ENCODE measurements around the gene REPS1. TPM values are rescaled to one million over a fixed set of nuclear protein-coding genes. Genes with fewer than 3 reads are reported as not detected.

The REPS1 gene, protein sequence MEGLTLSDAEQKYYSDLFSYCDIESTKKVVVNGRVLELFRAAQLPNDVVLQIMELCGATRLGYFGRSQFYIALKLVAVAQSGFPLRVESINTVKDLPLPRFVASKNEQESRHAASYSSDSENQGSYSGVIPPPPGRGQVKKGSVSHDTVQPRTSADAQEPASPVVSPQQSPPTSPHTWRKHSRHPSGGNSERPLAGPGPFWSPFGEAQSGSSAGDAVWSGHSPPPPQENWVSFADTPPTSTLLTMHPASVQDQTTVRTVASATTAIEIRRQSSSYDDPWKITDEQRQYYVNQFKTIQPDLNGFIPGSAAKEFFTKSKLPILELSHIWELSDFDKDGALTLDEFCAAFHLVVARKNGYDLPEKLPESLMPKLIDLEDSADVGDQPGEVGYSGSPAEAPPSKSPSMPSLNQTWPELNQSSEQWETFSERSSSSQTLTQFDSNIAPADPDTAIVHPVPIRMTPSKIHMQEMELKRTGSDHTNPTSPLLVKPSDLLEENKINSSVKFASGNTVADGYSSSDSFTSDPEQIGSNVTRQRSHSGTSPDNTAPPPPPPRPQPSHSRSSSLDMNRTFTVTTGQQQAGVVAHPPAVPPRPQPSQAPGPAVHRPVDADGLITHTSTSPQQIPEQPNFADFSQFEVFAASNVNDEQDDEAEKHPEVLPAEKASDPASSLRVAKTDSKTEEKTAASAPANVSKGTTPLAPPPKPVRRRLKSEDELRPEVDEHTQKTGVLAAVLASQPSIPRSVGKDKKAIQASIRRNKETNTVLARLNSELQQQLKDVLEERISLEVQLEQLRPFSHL
- 10 to 100 TPM; 21.1 to 29.9 (median 26.2) TPM for total RNA-seq (2021; fragmentation: NEBNext Ultra II Directional; extraction: Animal tissue kit (Norgen Biotek cat#: 25700))
- long read RNA-seq, full-length matches to known transcripts, result 2 of 6 reads
- long read RNA-seq, partial matches to known transcripts, result 2 of 6 reads
- long read RNA-seq, other reads (novel, unspliced or antisense), result 2 of 6 reads

DNA sequence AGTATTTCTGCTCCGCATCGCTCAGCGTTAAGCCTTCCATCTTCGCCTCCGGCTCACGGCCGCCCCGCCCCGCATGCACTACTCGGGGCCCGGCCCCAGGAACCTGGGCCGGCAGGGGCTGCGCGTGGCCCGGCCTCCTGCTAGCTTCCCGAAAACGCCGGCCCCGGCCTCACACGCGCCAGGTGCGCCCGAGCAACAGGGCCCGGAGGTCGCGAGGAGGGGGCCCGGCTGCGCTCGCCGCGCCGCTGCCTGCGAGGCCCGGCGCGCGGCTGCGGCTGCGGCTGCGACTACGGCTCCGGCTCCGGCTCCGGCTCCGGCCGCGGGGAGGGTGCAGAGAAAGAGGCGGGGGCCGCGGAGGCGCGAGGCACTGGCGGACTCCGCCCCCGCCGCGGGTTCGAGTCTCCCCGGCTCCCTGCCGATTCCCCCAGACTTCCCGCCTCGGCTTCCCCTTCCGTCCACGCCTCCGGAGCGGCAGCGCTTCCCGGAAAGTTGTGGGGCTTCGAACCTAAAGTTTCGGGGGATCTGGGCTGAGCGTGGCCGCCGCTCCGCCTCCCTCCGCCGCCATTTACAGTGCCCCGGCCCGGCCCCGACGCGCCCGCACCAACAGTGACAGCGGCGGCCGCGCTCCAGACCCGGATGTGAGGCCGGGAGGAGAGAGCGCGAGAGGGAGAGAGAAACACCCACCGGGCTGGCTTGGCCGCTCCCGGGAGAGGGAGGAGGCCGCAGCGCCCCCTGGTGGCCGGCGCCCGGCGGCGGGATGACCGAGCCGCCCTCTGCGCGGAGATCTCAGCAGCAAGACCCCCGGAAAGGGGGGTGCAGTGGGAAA, at the start of gene REPS1:
TSS of gene REPS1 (minus strand) at position 611 of the 826 bp plus-strand sequence. CDS start at position 40, 571 bp downstream.
- no peaks in the 10 kb centered on the region for H3K9me3 Mint-ChIP-seq
- no peaks in the 10 kb centered on the region for H3K36me3 Mint-ChIP-seq (ENCODE audit: low read depth)
- peaks cover 2% of the 10 kb centered on the region; the same call in 1 of the 2 replicates for H3K27me3 Mint-ChIP-seq (ENCODE audit: insufficient read depth)
- TF ChIP-seq, protein P1, sequence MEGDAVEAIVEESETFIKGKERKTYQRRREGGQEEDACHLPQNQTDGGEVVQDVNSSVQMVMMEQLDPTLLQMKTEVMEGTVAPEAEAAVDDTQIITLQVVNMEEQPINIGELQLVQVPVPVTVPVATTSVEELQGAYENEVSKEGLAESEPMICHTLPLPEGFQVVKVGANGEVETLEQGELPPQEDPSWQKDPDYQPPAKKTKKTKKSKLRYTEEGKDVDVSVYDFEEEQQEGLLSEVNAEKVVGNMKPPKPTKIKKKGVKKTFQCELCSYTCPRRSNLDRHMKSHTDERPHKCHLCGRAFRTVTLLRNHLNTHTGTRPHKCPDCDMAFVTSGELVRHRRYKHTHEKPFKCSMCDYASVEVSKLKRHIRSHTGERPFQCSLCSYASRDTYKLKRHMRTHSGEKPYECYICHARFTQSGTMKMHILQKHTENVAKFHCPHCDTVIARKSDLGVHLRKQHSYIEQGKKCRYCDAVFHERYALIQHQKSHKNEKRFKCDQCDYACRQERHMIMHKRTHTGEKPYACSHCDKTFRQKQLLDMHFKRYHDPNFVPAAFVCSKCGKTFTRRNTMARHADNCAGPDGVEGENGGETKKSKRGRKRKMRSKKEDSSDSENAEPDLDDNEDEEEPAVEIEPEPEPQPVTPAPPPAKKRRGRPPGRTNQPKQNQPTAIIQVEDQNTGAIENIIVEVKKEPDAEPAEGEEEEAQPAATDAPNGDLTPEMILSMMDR (IDR thresholded peaks at IDR 0.05), result peak; percentile 100
- peak; percentile 83 for DNase-seq
- 0 out of 2 replicates have a peak, but pooled peaks cover 5% of the 10 kb centered on the region for H3K4me1 Mint-ChIP-seq (ENCODE audit: low read depth)
- H3K27ac Mint-ChIP-seq, result peak within 1 kb of the TSS; percentile 81
- H3K4me3 Mint-ChIP-seq, result peak within 1 kb of the TSS; percentile 88

DNA sequence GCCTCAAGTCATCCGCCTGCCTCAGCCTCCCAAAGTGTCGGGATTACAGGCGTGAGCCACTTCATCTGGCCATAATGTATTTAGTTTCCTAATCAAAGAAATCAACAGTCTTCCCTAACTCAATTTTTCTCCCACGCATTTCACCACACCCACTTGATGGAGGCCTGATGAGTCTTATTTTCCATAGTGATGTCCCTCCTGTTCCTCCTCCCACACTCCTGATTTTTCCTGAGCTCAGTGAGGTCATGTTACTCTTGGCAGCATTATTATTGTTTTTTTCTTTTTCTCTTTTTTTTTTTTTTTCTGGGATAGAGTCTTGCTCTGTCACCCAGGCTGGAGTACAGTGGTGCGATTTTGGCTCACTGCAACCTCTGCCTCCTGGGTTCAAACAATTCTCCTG, 49.4 kb upstream of the REPS1 start:
- Mint-ChIP-seq H3K4me1 (ENCODE audit: low read depth) (no peaks in the 10 kb centered on the region), H3K9me3 (no peaks in the 10 kb centered on the region), H3K27me3 (ENCODE audit: insufficient read depth) (peaks cover 2% of the 10 kb centered on the region), H3K36me3 (ENCODE audit: low read depth) (peaks cover 19% of the 10 kb centered on the region), H3K27ac (no peak overlapping the region), H3K4me3 (no peak overlapping the region)
- peak; percentile 27 for DNase-seq
- TF ChIP-seq, protein P1 (IDR thresholded peaks at IDR 0.05), result no peak

DNA sequence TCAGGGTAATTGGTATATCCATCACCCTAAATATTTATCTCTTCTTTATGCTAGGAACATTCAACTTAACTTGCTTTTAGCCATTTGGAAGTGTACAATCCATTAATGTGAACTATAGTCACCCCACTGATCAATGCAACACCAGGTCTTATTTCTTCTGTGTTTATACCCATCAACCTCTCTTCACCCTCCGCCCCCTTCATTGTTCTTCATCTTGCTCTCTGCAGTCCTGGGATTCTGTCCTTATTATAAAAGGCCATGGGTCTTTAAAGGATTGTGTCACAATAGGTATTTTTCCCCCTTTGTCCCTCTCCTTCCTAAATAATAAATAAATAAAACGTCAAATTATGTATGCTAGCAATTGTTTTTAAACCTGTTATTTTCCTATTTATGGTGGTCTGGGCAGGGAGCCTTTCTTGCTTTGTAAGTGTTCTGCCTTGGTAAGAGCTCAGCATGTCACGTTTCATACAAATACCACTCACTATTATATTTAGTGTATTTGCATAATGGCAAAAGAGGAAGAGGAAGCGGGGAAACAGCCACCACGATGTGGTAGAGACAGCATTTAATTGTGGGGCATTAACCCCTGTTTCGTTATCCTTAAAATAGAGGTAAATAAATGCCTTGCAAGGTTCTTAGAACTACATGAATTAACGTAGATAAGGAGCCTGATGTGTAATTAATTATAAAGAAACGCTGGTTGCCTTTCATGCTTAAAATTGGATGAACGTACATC, 42.3 kb upstream of the REPS1 start:
- Mint-ChIP-seq H3K4me3 (no peak overlapping the region), H3K27me3 (ENCODE audit: insufficient read depth) (no peaks in the 10 kb centered on the region; the same call in 1 of the 2 replicates), H3K36me3 (ENCODE audit: low read depth) (no peaks in the 10 kb centered on the region), H3K4me1 (ENCODE audit: low read depth) (peaks cover 13% of the 10 kb centered on the region), H3K27ac (no peak overlapping the region), H3K9me3 (no peaks in the 10 kb centered on the region)
- DNase-seq, result no peak
- TF ChIP-seq, protein P1 (IDR thresholded peaks at IDR 0.05), result no peak

DNA sequence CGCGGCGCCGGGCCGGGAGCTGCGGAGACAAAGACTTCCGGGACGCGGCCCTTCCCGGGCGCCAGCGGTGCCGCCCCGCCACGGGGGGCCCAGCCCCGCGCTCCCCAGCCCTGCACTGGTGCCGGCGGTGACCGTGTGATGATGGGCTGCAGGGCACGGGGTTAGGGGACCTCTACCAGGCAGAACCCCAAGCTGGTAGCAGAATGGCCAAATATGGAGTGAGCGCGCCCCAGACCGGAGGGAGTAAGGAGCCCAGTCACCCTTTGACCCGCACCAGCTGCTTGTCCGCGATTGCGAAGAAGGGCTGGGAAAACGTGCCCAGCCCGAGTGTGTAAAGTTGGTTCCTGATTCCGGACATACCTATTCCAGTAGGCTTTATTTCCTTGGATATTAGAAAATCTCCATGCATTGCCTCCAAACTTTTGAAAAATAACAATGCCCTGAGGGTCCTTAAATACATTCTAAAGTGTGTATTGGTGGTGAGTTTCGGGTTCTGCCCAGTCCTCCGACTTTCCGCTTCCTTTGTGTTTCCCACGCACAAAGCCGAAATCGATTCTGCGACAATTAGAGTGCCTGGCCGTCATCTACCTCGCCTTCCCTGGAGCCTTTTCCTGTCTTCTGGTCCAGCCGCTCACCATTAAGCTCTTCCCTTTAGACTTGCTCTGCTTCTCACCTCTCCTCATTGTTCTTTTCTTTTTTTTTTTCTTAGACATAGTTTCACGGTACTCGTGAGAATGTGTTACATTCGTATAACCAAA, 41.6 kb upstream of the REPS1 start:
- H3K9me3 Mint-ChIP-seq, result no peaks in the 10 kb centered on the region
- TF ChIP-seq, protein P1 (IDR thresholded peaks at IDR 0.05), result no peak
- H3K4me3 Mint-ChIP-seq, result no peak overlapping the region; the same call in 1 of the 2 replicates
- H3K36me3 Mint-ChIP-seq (ENCODE audit: low read depth), result no peaks in the 10 kb centered on the region
- no peak overlapping the region for H3K27ac Mint-ChIP-seq
- peak; percentile 7 for DNase-seq
- no peaks in the 10 kb centered on the region; the same call in 1 of the 2 replicates for H3K27me3 Mint-ChIP-seq (ENCODE audit: insufficient read depth)
- H3K4me1 Mint-ChIP-seq (ENCODE audit: low read depth), result peaks cover 13% of the 10 kb centered on the region
